Measurements from ENCODE around the gene AFF3. TPM values are rescaled to one million over a fixed set of nuclear protein-coding genes. Genes with fewer than 3 reads are reported as not detected.

AFF3 gene
- total and polyA plus RNA-seq, 12 donors: 1.1 to 7.5 (median 3.9) TPM

DNA sequence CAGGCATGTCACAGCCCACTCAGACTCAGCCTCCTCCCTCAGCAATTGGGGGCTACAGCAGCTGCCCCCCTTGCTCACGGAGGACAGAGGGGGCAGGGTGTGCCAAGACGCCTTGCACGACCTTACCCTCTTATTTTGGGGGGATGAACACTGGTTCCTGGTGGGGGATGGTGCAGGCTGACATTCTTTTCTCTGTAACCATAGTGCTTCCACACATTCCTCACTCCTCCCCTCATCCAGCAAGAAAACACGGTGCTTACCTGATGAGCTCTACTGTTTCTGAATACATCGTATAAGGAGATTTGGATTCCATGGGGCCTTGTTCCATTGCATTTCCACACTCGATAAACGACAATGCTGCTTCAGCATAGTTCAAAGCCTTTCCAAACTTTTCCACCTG lies 577.2 kb downstream of the AFF3 start:
- no peak for DNase-seq
- intact Hi-C loops (cut with DNase I): no loop called here
- WGBS, 4 donors: 82 to 87% (median 82%) methylated on average over 7 of the region's 7 CpGs

DNA sequence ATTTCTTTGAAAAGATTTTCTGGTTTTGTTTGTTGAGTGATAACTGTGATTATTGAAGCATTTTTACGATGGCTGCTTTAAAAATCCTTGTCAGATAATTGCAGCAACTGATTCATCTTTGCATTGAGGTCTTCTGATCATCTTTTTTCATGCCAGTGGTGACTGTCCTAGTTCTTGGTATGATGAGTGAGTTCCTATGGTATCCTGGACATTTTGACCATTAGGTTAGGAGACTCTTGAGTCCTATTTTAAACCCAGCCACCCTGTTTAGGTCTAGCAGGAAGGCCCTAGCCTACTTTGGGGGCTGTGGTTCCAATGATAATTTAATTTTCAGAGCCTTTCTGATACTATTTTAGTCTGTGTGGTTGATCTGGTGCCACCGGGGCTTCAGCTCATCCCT lies 579.9 kb downstream of the AFF3 start:
- Histone ChIP-seq H3K27me3 (no peaks in the 10 kb centered on the region), H3K4me1 (replicated peaks in 1 of 2) (no peaks in the 10 kb centered on the region), H3K4me3 (no peak overlapping the region), H3K36me3 (replicated peaks in 1 of 2) (no peaks in the 10 kb centered on the region), H3K27ac (no peak overlapping the region), H3K9me3 (replicated peaks in 1 of 3) (no peaks in the 10 kb centered on the region)
- intact Hi-C loops (cut with DNase I): loop anchor here in 1 of 2 donors (5.0 kb wide), 1 partner anchor 695 kb away; no protein-coding TSS in a partner anchor
- DNase-seq: no peak
- TF ChIP-seq POLR2A (IDR thresholded peaks at IDR 0.05): no peak
- TF ChIP-seq, protein P1, sequence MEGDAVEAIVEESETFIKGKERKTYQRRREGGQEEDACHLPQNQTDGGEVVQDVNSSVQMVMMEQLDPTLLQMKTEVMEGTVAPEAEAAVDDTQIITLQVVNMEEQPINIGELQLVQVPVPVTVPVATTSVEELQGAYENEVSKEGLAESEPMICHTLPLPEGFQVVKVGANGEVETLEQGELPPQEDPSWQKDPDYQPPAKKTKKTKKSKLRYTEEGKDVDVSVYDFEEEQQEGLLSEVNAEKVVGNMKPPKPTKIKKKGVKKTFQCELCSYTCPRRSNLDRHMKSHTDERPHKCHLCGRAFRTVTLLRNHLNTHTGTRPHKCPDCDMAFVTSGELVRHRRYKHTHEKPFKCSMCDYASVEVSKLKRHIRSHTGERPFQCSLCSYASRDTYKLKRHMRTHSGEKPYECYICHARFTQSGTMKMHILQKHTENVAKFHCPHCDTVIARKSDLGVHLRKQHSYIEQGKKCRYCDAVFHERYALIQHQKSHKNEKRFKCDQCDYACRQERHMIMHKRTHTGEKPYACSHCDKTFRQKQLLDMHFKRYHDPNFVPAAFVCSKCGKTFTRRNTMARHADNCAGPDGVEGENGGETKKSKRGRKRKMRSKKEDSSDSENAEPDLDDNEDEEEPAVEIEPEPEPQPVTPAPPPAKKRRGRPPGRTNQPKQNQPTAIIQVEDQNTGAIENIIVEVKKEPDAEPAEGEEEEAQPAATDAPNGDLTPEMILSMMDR (IDR thresholded peaks at IDR 0.05): no peak
- 84 to 94% (median 91%) methylated on average over 1 to 2 of the region's 2 CpGs for WGBS, 4 donors

More for the DNA sequence above, 577.2 kb downstream of the AFF3 start:
- H3K4me1 ChIP-seq (replicated peaks in 1 of 2): no peaks in the 10 kb centered on the region
- H3K27me3 ChIP-seq: no peaks in the 10 kb centered on the region
- H3K36me3 ChIP-seq (replicated peaks in 1 of 2): no peaks in the 10 kb centered on the region
- no peaks in the 10 kb centered on the region for H3K9me3 ChIP-seq (replicated peaks in 1 of 3)
- TF ChIP-seq, protein P1 (IDR thresholded peaks at IDR 0.05): no peak
- TF ChIP-seq POLR2A (IDR thresholded peaks at IDR 0.05): no peak
- H3K27ac ChIP-seq: no peak overlapping the region
- H3K4me3 ChIP-seq: no peak overlapping the region

DNA sequence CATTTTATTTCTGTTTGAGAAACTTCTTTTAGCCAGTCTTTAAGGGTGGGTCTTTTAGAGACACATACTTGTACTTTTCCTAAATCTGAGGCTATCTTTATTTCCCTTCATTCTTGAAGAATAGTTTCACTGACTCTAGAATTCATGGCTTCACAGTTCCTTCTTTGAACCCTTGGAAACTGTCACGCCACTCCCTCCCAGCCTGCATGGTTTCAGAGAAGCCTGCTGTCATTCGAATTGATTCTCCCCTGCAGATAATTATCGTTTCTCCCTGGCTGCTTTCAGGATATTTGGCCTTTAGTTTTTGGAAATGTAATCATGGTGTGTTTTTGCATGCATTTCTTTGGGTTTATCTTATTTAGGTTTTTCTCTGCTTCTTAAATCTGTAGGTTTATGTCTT lies 580.6 kb downstream of the AFF3 start:
- no peaks in the 10 kb centered on the region for H3K36me3 ChIP-seq (replicated peaks in 1 of 2)
- H3K27ac ChIP-seq: no peak overlapping the region
- no peaks in the 10 kb centered on the region for H3K4me1 ChIP-seq (replicated peaks in 1 of 2)
- H3K4me3 ChIP-seq: no peak overlapping the region
- H3K9me3 ChIP-seq (replicated peaks in 1 of 3): no peaks in the 10 kb centered on the region
- no peak for DNase-seq
- 78 to 88% (median 83%) methylated on average over 3 of the region's 3 CpGs for WGBS, 4 donors
- TF ChIP-seq, protein P1 (IDR thresholded peaks at IDR 0.05): no peak
- TF ChIP-seq POLR2A (IDR thresholded peaks at IDR 0.05): no peak
- H3K27me3 ChIP-seq: no peaks in the 10 kb centered on the region
- intact Hi-C loops (cut with DNase I): loop anchor here in 1 of 2 donors (5.0 kb wide), 1 partner anchor 695 kb away; no protein-coding TSS in a partner anchor

DNA sequence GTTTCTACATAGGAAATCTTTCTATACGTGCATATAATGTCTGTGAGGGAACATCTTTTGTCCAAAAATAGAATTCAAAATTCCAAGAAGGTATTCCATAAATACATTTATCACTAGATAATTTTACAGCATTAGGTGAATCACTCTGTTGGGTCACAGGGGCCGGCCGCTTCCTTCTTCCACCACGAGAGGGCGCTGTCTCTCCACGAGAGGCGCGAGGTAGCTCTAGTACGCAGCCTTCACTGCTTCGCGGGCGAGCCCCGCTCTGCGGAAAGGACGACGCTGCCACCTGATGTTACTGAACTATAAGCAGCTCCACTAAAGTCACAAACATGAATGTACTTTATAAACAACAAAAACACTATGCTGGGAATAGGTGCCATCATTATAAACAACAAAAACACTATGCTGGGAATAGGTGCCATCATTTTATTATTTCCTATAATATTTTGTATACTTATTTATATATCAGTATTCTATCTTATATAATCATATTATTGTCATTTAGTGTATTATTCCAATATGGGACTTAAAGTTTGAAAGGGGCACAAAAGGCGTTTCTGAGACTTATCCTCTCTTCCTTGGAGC lies 583.2 kb downstream of the AFF3 start:
- no peaks in the 10 kb centered on the region for H3K36me3 ChIP-seq (replicated peaks in 1 of 2)
- 3 to 5% (median 4%) methylated on average over 17 of the region's 17 CpGs for WGBS, 4 donors
- no peaks in the 10 kb centered on the region for H3K27me3 ChIP-seq
- H3K4me1 ChIP-seq (replicated peaks in 1 of 2): no peaks in the 10 kb centered on the region
- intact Hi-C loops (cut with DNase I): loop anchor here (2.0 to 10.0 kb wide), 5 partner anchors 266 to 836 kb away; no protein-coding TSS in a partner anchor
- TF ChIP-seq, protein P1 (IDR thresholded peaks at IDR 0.05): peak; percentile 97 to 100 (median 98)
- TF ChIP-seq POLR2A (IDR thresholded peaks at IDR 0.05): no peak
- no peak overlapping the region for H3K4me3 ChIP-seq
- H3K27ac ChIP-seq: no peak overlapping the region
- H3K9me3 ChIP-seq (replicated peaks in 1 of 3): no peaks in the 10 kb centered on the region
- peak; percentile 75 to 96 (median 88) for DNase-seq
